Heart right ventricle (tissue), 16 donors: ENCODE data around the gene ABHD17A. TPM values are rescaled to one million over a fixed set of nuclear protein-coding genes. Genes with fewer than 3 reads are reported as not detected.

ENCODE experiments used
- ATAC-seq, 8 donors: fragments of 200-7000 bp; cut with Tn5 transposase; one replicate each; pipeline ENCODE4 v1.9.1; 2020; ENCODE audit warnings: mild to moderate bottlenecking in 8 of 8, moderate library complexity in 8 of 8, moderate number of reproducible peaks in 1 of 8
- DNase-seq, 2 donors: peaks; one replicate each; pipeline ENCODE4 v3.0.0-alpha.2; 2020
- H3K27ac ChIP-seq, 10 donors: fragments of 200-600 bp; sonication (generic) in 2 of 10; one replicate each; pipeline versions ENCODE4 v1.5.0 to v1.8.0; 2020 to 2022; ENCODE audit warnings: mild to moderate bottlenecking in 3 of 10
- H3K27me3 ChIP-seq, 7 donors: fragments of 200-600 bp; one replicate each; pipeline ENCODE4 v1.8.0; 2021 to 2022; ENCODE audit warnings: mild to moderate bottlenecking in 2 of 7
- H3K36me3 ChIP-seq, 9 donors: fragments of 200-600 bp; sonication (generic) in 1 of 9; one replicate each; pipeline versions ENCODE4 v1.5.0 to v1.8.0; 2020 to 2022; ENCODE audit warnings: mild to moderate bottlenecking in 2 of 9
- H3K4me1 ChIP-seq, 9 donors: fragments of 200-600 bp; sonication (generic) in 1 of 9; one replicate each; pipeline versions ENCODE4 v1.5.0 to v1.8.0; 2020 to 2022; ENCODE audit warnings: mild to moderate bottlenecking in 4 of 9
- H3K4me3 ChIP-seq, 10 donors: fragments of 200-600 bp; sonication (generic) in 2 of 10; one replicate each; pipeline versions ENCODE4 v1.5.0 to v1.8.0; 2020 to 2022; ENCODE audit warnings: mild to moderate bottlenecking in 7 of 10, moderate library complexity in 2 of 10
- H3K9me3 ChIP-seq, 11 donors: fragments of 200-600 bp in 10 of 11; sonication (generic) in 2 of 11; one replicate each; pipeline versions ENCODE4 v1.5.0 to v1.8.0; 2013 to 2022; ENCODE audit warnings: mild to moderate bottlenecking in 2 of 11, control low read depth in 1 of 11, moderate library complexity in 1 of 11
- WGBS, 2 donors: extraction: QIAGEN DNeasy Blood & Tissue Kit; methylation state at CpG; one replicate each; pipeline ENCODE4 v1.1.7; 2013; ENCODE audit warnings: inconsistent platforms in 1 of 2; 5-methylcytosine and 5-hydroxymethylcytosine counted together
- intact Hi-C, 10 donors: fragments of 100-400 bp; cut with DNase I; formaldehyde crosslinking; loops; one replicate each; pipeline versions ENCODE4 v1.11.1 to v1.14.2; 2022
- polyA plus RNA-seq, 2 donors: library from polyadenylated mRNA; stranded (reverse); fragments of 200-250 nt; gene quantifications; one replicate each; pipeline ENCODE4 v1.2.3, GENCODE V29; 2013
- total RNA-seq, 10 donors: library from RNA; stranded (reverse); fragmentation: NEBNext Ultra II Directional in 3 of 10; extraction: Animal tissue kit (Norgen Biotek cat#: 25700) in 3 of 10; gene quantifications; one replicate each; pipeline versions ENCODE4 v1.2.1 to v1.2.4, GENCODE V29; 2021 to 2023
- TF ChIP-seq, protein P1 (sequence below), 9 donors: fragments of 200-600 bp; sonication (generic) in 2 of 9; IDR thresholded peaks; one replicate each; pipeline versions ENCODE4 v1.5.0 to v1.8.0; 2021 to 2022; ENCODE audit warnings: antibody characterized with exemption in 9 of 9, mild to moderate bottlenecking in 5 of 9, moderate library complexity in 1 of 9
- donor health status: Arrhythmogenic right ventricular cardiomyopathy.
- donor health status: ischemic (EF 13 %, LVEDD 7.1; RV severe dilation, severe dysfunction).
- donor health status: healthy with polysubstance abuse.
- donor health status: DM: no; HTN: yes; CAD: no.
- donor health status: DM: no; HTN: no; CAD: no.
- donor health status: ischemic (EF 25% LVEDD 6.9; RV normal size, moderate dysfunction).
- donor health status: ischemic (EF 25% LVEDD 5.7; RV mildly dilated, moderate dysfunction).
- donor health status: healthy.
- donor health status: DM: yes; HTN: yes; CAD: no.
- donor health status: Ischemic cardiomyopathy.
- donor health status: ischemic (EF 35%, LVEDD 5.7; RV mildly dilated, moderate dysfunction).
- donor health status: nonischemic (EF 11% LVEDD 7.7; RV severe dilation, severe dysfunction).
- donor health status: DM: yes; HTN: yes; CAD: no.
- donor health status: PGD.
- donor health status: ischemic (EF 29% LVEDD 5.4; RV normal size, mild dysfunction).
- donor health status: nonischemic (EF 23%, LVEDD 6.1; RV moderate dilation, normal function).

The ABHD17A gene
- total and polyA plus RNA-seq, 12 donors, result 45.1 to 185 (median 57.7) TPM

GRCh38 chr19:1839658-1840540 is 45.4 kb downstream of the ABHD17A start:
- H3K27ac ChIP-seq, result peak overlapping the region in 9 of 10 donors; percentile 47 to 84 (median 77)
- peaks cover 0 to 26% (median 0%) of the 10 kb centered on the region in 9 donors for H3K36me3 ChIP-seq
- intact Hi-C loops, result no loop called here
- peak in 1 of 8 donors; percentile 10 for ATAC-seq
- no peaks in the 10 kb centered on the region for H3K27me3 ChIP-seq
- 60 to 67% methylated on average over 25 of the region's 25 CpGs for WGBS, 2 donors
- no peaks in the 10 kb centered on the region for H3K9me3 ChIP-seq
- DNase-seq, result no peak
- peak overlapping the region in 5 of 10 donors; percentile 31 to 55 (median 49) for H3K4me3 ChIP-seq
- TF ChIP-seq, protein P1, sequence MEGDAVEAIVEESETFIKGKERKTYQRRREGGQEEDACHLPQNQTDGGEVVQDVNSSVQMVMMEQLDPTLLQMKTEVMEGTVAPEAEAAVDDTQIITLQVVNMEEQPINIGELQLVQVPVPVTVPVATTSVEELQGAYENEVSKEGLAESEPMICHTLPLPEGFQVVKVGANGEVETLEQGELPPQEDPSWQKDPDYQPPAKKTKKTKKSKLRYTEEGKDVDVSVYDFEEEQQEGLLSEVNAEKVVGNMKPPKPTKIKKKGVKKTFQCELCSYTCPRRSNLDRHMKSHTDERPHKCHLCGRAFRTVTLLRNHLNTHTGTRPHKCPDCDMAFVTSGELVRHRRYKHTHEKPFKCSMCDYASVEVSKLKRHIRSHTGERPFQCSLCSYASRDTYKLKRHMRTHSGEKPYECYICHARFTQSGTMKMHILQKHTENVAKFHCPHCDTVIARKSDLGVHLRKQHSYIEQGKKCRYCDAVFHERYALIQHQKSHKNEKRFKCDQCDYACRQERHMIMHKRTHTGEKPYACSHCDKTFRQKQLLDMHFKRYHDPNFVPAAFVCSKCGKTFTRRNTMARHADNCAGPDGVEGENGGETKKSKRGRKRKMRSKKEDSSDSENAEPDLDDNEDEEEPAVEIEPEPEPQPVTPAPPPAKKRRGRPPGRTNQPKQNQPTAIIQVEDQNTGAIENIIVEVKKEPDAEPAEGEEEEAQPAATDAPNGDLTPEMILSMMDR (IDR thresholded peaks at IDR 0.05), result no peak
- H3K4me1 ChIP-seq, result peaks cover 13 to 91% (median 74%) of the 10 kb centered on the region in 9 donors

- 37% methylated on average over 23 of the region's 23 CpGs for WGBS, 2 donors
- peaks cover 10 to 87% (median 52%) of the 10 kb centered on the region in 9 donors for H3K4me1 ChIP-seq
- H3K4me3 ChIP-seq, result no peak overlapping the region
- no peak for DNase-seq
- TF ChIP-seq, protein P1 (IDR thresholded peaks at IDR 0.05), result peak; percentile 59 to 98 (median 88)
- H3K27me3 ChIP-seq, result no peaks in the 10 kb centered on the region
- H3K36me3 ChIP-seq, result peaks cover 0 to 19% (median 0%) of the 10 kb centered on the region in 9 donors
- intact Hi-C loops, result no loop called here
- peak overlapping the region in 1 of 10 donors; percentile 10 for H3K27ac ChIP-seq
- peak in 6 of 8 donors; percentile 6 to 35 (median 11) for ATAC-seq
- no peaks in the 10 kb centered on the region for H3K9me3 ChIP-seq
Observed at GRCh38 chr19:1837625-1838105, 47.6 kb downstream of the ABHD17A start.

GRCh38 chr19:1837222-1837565 is 48.1 kb downstream of the ABHD17A start:
- DNase-seq, result no peak
- intact Hi-C loops, result no loop called here
- no peak for ATAC-seq
- Histone ChIP-seq H3K27ac (no peak overlapping the region), H3K4me3 (no peak overlapping the region), H3K4me1 (peaks cover 6 to 82% (median 48%) of the 10 kb centered on the region in 9 donors), H3K36me3 (peaks cover 0 to 21% (median 0%) of the 10 kb centered on the region in 9 donors), H3K9me3 (no peaks in the 10 kb centered on the region), H3K27me3 (no peaks in the 10 kb centered on the region)
- TF ChIP-seq, protein P1 (IDR thresholded peaks at IDR 0.05), result no peak
- 71 to 74% methylated on average over 11 of the region's 11 CpGs for WGBS, 2 donors

GRCh38 chr19:1836458-1837221 is 48.7 kb downstream of the ABHD17A start:
- WGBS, 2 donors, result 84 to 86% methylated on average over 30 to 31 of the region's 31 CpGs
- no peaks in the 10 kb centered on the region for H3K27me3 ChIP-seq
- H3K4me3 ChIP-seq, result no peak overlapping the region
- peaks cover 5 to 78% (median 45%) of the 10 kb centered on the region in 9 donors for H3K4me1 ChIP-seq
- H3K9me3 ChIP-seq, result no peaks in the 10 kb centered on the region
- DNase-seq (no peak), ATAC-seq (no peak)
- intact Hi-C loops, result no loop called here
- no peak overlapping the region for H3K27ac ChIP-seq
- peaks cover 0 to 23% (median 0%) of the 10 kb centered on the region in 9 donors for H3K36me3 ChIP-seq
- TF ChIP-seq, protein P1 (IDR thresholded peaks at IDR 0.05), result no peak
